ENCODE results near the gene C10orf53.

- no peak for TF ChIP-seq CTCF (IDR thresholded peaks at IDR 0.05)
- TF ChIP-seq POLR2A (IDR thresholded peaks at IDR 0.05; ENCODE audit: low read length), result no peak
- TF ChIP-seq MAZ (IDR thresholded peaks at IDR 0.05; ENCODE audit: borderline replicate concordance, low read depth, low read length), result no peak
- TF ChIP-seq MAX (IDR thresholded peaks at IDR 0.05), result no peak
- no peak for TF ChIP-seq CEBPB (IDR thresholded peaks at IDR 0.05)
- TF ChIP-seq RFX5 (IDR thresholded peaks at IDR 0.05), result no peak
- no peak for TF ChIP-seq EP300 (IDR thresholded peaks at IDR 0.05)
- TF ChIP-seq ELK1 (IDR thresholded peaks at IDR 0.05; ENCODE audit: low read depth, low read length), result no peak
- no peak for TF ChIP-seq POLR2AphosphoS2 (conservative IDR thresholded peaks at IDR 0.05; ENCODE audit: low read length)
Measured at GRCh38 chr10:49668684-49669083, 10.8 kb upstream of the C10orf53 start.

All from A549 (cell line).